ENCODE data around the gene IGFN1.

The IGFN1 gene

DNA sequence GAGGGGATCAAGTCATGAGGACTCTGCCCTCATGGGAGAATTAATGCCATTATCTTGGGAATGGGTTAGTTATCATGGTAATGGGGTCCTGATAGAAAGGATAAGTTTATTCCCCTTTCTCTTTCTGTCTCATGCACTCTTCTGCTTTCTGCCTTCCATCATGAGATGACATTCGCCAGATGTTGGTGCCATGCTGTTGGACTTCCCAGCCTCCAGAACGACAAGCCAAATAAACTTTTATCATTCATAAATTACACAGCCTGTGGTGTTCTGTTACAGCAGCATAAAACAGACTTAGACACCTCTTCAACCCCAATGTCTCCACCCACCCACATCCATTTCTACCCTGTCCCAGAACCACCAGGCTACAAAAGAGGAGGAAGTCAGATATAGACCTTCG lies 11.9 kb upstream of the IGFN1 start:
- H3K4me3 ChIP-seq (ENCODE audit: low read depth, low read length), result no peak overlapping the region
- TF ChIP-seq, protein P1, sequence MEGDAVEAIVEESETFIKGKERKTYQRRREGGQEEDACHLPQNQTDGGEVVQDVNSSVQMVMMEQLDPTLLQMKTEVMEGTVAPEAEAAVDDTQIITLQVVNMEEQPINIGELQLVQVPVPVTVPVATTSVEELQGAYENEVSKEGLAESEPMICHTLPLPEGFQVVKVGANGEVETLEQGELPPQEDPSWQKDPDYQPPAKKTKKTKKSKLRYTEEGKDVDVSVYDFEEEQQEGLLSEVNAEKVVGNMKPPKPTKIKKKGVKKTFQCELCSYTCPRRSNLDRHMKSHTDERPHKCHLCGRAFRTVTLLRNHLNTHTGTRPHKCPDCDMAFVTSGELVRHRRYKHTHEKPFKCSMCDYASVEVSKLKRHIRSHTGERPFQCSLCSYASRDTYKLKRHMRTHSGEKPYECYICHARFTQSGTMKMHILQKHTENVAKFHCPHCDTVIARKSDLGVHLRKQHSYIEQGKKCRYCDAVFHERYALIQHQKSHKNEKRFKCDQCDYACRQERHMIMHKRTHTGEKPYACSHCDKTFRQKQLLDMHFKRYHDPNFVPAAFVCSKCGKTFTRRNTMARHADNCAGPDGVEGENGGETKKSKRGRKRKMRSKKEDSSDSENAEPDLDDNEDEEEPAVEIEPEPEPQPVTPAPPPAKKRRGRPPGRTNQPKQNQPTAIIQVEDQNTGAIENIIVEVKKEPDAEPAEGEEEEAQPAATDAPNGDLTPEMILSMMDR (IDR thresholded peaks at IDR 0.05; ENCODE audit: low read depth, low read length), result no peak

DNA sequence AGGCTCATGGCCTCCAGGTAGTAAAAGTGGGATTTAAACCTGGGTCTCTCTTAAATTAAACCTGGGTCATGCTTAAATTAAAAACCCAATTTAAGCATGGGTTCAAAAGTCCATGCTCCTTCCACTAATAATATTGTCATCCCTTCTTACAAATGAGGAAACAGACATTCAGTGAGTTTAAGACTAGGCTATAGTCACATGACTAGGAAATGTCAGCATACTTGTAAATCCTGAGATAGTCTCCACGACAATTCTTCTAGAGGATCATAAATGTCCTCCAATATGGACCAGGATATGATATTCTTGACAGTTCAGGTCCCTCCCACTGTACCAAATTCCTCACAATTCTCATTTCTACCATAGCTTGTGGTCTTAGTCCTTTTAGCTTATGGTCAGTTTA lies 10.5 kb upstream of the IGFN1 start:
- no peak overlapping the region for H3K4me3 ChIP-seq (ENCODE audit: low read depth, low read length)
- TF ChIP-seq, protein P1 (IDR thresholded peaks at IDR 0.05; ENCODE audit: low read depth, low read length), result no peak

DNA sequence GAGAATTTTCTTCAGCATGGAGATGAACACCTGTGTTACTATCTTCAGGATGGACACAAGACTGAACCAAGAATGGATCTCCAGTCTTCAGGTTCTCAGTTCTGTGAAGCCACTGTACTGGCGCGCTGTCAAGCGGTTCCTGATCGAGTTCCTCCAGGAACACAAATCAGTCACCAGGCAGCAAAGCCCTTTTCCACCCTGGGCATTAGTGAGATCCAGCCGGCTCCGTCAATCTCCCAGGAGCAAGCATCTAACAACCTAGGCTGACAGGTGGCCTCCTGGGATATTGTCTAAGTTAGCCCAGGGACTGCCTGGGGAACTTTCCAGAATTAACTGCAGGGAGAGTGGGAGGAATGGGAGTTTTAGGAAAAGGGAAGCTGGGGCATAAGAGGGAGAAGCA lies 9.7 kb upstream of the IGFN1 start:
- TF ChIP-seq, protein P1 (IDR thresholded peaks at IDR 0.05; ENCODE audit: low read depth, low read length), result no peak

DNA sequence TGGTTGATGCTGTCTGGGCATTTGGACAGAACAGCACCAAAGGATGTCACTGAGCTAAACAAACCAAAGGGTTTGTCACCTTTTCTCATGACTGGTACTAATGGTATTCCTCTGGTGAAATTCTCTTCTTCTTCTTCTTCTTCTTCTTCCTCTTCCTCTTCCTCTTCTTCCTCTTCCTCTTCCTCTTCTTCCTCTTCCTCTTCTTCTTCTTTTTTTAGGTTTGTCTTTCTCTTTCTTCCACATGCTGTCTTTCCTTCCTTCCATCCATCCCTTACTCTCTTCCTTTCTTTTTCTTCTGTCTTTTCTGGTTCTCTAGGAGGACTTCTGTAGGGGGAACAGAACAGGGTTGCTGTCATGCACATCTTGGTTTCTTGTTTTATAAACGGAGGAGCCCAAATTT lies 9.3 kb upstream of the IGFN1 start:
- TF ChIP-seq, protein P1 (IDR thresholded peaks at IDR 0.05; ENCODE audit: low read depth, low read length), result no peak

More for the DNA sequence above, 9.7 kb upstream of the IGFN1 start:
- H3K4me3 ChIP-seq (ENCODE audit: low read depth, low read length), result no peak overlapping the region

DNA sequence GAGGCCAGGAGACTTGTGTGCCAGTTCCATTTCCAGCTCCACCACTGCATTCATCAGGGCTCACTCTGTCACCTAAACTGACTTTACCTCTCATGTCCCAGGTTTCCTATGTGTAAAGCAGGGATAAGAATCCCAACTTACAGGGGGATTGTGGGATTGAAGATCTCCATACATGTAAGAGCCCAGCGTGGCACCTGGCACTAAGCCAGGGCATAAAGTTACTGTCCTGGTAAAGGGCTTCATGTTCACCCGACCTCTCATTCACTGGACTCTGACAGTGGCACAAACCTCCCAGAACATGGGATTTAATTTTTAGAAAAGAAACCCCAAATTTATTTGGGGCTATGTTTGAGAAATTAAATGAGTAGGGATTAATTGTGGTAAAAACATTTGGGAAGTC lies 8.9 kb upstream of the IGFN1 start:
- no peak overlapping the region for H3K4me3 ChIP-seq (ENCODE audit: low read depth, low read length)
- TF ChIP-seq, protein P1 (IDR thresholded peaks at IDR 0.05; ENCODE audit: low read depth, low read length), result no peak

More for the DNA sequence above, 9.3 kb upstream of the IGFN1 start:
- no peak overlapping the region for H3K4me3 ChIP-seq (ENCODE audit: low read depth, low read length)

DNA sequence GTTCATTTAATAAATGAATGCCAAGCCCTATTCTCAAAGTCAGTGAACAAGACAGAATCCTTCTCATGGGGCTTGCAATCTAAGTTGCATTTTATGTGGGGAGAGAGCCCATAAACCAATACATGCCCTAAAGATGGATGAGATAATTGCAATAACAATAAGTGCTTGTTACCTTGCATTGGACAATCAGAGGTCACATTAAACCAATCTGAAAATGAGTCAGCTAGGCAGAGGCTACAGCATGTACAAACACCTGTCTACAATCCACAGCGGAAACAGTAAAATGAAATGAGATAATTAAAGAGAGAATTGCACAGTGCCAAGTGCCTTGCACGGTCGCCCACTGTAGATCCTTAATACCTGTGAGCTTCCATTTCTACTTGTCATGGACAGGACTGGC lies 7.4 kb upstream of the IGFN1 start:
- no peak overlapping the region for H3K4me3 ChIP-seq (ENCODE audit: low read depth, low read length)
- TF ChIP-seq, protein P1 (IDR thresholded peaks at IDR 0.05; ENCODE audit: low read depth, low read length), result no peak

DNA sequence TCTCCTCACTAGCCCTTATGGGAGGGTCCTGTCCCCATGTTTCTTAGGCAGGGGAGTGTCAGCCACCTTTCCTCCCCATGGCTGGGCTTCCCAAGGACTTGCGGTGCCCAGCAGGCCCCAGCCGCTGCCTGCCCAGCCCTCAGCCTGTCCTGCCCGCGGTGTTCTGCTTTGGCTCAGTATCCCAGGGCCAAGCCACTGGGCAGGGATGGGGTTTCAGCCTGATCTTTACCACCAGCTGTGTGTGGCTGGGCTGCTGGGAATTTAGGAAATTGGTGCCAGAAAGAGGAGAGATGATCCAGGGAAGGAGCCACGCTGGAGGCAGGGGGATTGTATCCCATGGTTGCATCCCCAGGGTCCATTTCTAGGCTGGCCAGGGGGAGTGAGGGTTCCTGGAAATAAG lies 6.9 kb upstream of the IGFN1 start:
- H3K4me3 ChIP-seq (ENCODE audit: low read depth, low read length), result no peak overlapping the region
- TF ChIP-seq, protein P1 (IDR thresholded peaks at IDR 0.05; ENCODE audit: low read depth, low read length), result no peak

Measured in WI38 (cell line).